ENCODE measurements around the gene SPON1. TPM values are rescaled to one million over a fixed set of nuclear protein-coding genes. Genes with fewer than 3 reads are reported as not detected.

SPON1 gene
- total and polyA plus RNA-seq, 10 of the 15 experiments (the other 5 are each of a cell fraction or from before 2014, with no cell fraction given) = 0.13 to 1.1 (median 0.18) TPM; not detected in 5

- Histone ChIP-seq H3K36me3 (ENCODE audit: control insufficient read depth in 2 of 2, insufficient read depth in 2 of 2, low read length in 1 of 2) (no peaks in the 10 kb centered on the region), H3K4me2 (ENCODE audit: control insufficient read depth, insufficient read depth) (no peak overlapping the region), H3K4me1 (ENCODE audit: control insufficient read depth, insufficient read depth, low read length) (no peaks in the 10 kb centered on the region), H3K27me3 (replicated peaks in 1 of 2; ENCODE audit: control insufficient read depth in 2 of 2, insufficient read depth in 2 of 2, low read length in 1 of 2) (peaks cover 0 to 1% of the 10 kb centered on the region in 2 experiments; a peak in 1 of 4 replicates), H3K4me3 (no peak overlapping the region), H3K9ac (ENCODE audit: control insufficient read depth, insufficient read depth, low read length) (no peak overlapping the region), H3K27ac (ENCODE audit: control insufficient read depth, insufficient read depth) (no peak overlapping the region), H3K9me3 (replicated peaks; ENCODE audit: control insufficient read depth, insufficient read depth, low read length) (no peaks in the 10 kb centered on the region), H3K79me2 (ENCODE audit: control insufficient read depth, insufficient read depth, low read length) (no peaks in the 10 kb centered on the region), H2AFZ (ENCODE audit: control insufficient read depth, low read depth, low read length) (no peak overlapping the region), H4K20me1 (ENCODE audit: control insufficient read depth, insufficient read depth) (no peaks in the 10 kb centered on the region)
- TF ChIP-seq MYB (IDR thresholded peaks at IDR 0.05; ENCODE audit: borderline replicate concordance, low read depth, low read length) (no peak), DPF2 (IDR thresholded peaks at IDR 0.05) (no peak), ZNF622 (IDR thresholded peaks at IDR 0.05) (no peak), CHD1 (IDR thresholded peaks at IDR 0.05; ENCODE audit: low read depth, low read length) (no peak), ZNF207 (IDR thresholded peaks at IDR 0.05; ENCODE audit: borderline replicate concordance) (no peak), ESRRA (IDR thresholded peaks at IDR 0.05; ENCODE audit: low read length) (no peak)
- ChIA-PET SMC1A (ENCODE audit: uncharacterized antibody, unreplicated experiment) (no interaction called here), RAD21 (ENCODE audit: unreplicated experiment) (no interaction called here), POLR2A (no interaction called here), CTCF (no interaction called here)
- FAIRE-seq (no peak), DNase-seq (ENCODE audit: low read depth, low spot score) (no peak), ATAC-seq (no peak)
- WGBS (ENCODE audit: insufficient coverage, insufficient replicate concordance, low lambda C conversion rate, missing lambda C conversion rate) = 0% methylated on average over 1 of the region's 1 CpG
- intact Hi-C loops (cut with micrococcal nuclease; ENCODE audit: unreplicated experiment) (no loop called here), in situ Hi-C loops (cut with MboI) (no loop called here)
- no TSS peak for BruUV-seq (replicated peaks)
These were observed 130.5 kb downstream of the SPON1 start for GRCh38 chr11:14093065-14093464.

- ChIA-PET POLR2A (no interaction called here), CTCF (no interaction called here), RAD21 (ENCODE audit: unreplicated experiment) (no interaction called here), SMC1A (ENCODE audit: uncharacterized antibody, unreplicated experiment) (no interaction called here)
- no peak overlapping the region for H3K4me2 ChIP-seq (ENCODE audit: control insufficient read depth, insufficient read depth)
- 0 out of 4 replicates have a peak, but pooled peaks cover 0 to 1% of the 10 kb centered on the region in 2 experiments for H3K27me3 ChIP-seq (replicated peaks in 1 of 2; ENCODE audit: control insufficient read depth in 2 of 2, insufficient read depth in 2 of 2, low read length in 1 of 2)
- 73% methylated on average over 3 of the region's 3 CpGs for WGBS (ENCODE audit: insufficient coverage, insufficient replicate concordance, low lambda C conversion rate, missing lambda C conversion rate)
- in situ Hi-C loops (cut with MboI) (no loop called here), intact Hi-C loops (cut with micrococcal nuclease; ENCODE audit: unreplicated experiment) (no loop called here)
- no peak overlapping the region for H3K4me3 ChIP-seq
- DNase-seq (ENCODE audit: low read depth, low spot score) (no peak), ATAC-seq (no peak), FAIRE-seq (no peak)
- no peaks in the 10 kb centered on the region for H3K9me3 ChIP-seq (replicated peaks; ENCODE audit: control insufficient read depth, insufficient read depth, low read length)
- no peak overlapping the region for H3K9ac ChIP-seq (ENCODE audit: control insufficient read depth, insufficient read depth, low read length)
- H4K20me1 ChIP-seq (ENCODE audit: control insufficient read depth, insufficient read depth) = no peaks in the 10 kb centered on the region
- H3K27ac ChIP-seq (ENCODE audit: control insufficient read depth, insufficient read depth) = no peak overlapping the region
- no peaks in the 10 kb centered on the region for H3K4me1 ChIP-seq (ENCODE audit: control insufficient read depth, insufficient read depth, low read length)
- no peak overlapping the region for H2AFZ ChIP-seq (ENCODE audit: control insufficient read depth, low read depth, low read length)
- no peaks in the 10 kb centered on the region for H3K79me2 ChIP-seq (ENCODE audit: control insufficient read depth, insufficient read depth, low read length)
- no peaks in the 10 kb centered on the region for H3K36me3 ChIP-seq (ENCODE audit: control insufficient read depth in 2 of 2, insufficient read depth in 2 of 2, low read length in 1 of 2)
- no TSS peak for BruUV-seq (replicated peaks)
- TF ChIP-seq BRCA1 (IDR thresholded peaks at IDR 0.05; ENCODE audit: low read depth, low read length) = no peak
- no peak for TF ChIP-seq CBFB (IDR thresholded peaks at IDR 0.05; ENCODE audit: low read depth)
- TF ChIP-seq RUNX3 (IDR thresholded peaks at IDR 0.05; ENCODE audit: low read length) = no peak
- no peak for TF ChIP-seq CEBPB (IDR thresholded peaks at IDR 0.05; ENCODE audit: borderline replicate concordance in 1 of 2, low read depth in 2 of 2, low read length in 2 of 2)
- no peak for TF ChIP-seq IKZF2 (IDR thresholded peaks at IDR 0.05)
- TF ChIP-seq STAT3 (IDR thresholded peaks at IDR 0.05; ENCODE audit: low read depth, low read length) = no peak
- no peak for TF ChIP-seq SKIL (IDR thresholded peaks at IDR 0.05; ENCODE audit: low read depth, poor library complexity, severe bottlenecking)
- TF ChIP-seq ATF2 (IDR thresholded peaks at IDR 0.05; ENCODE audit: low read length) = no peak
- no peak for TF ChIP-seq FOXK2 (IDR thresholded peaks at IDR 0.05)
- no peak for TF ChIP-seq HDAC2 (IDR thresholded peaks at IDR 0.05)
These were observed 132.0 kb downstream of the SPON1 start for GRCh38 chr11:14094481-14095037.
